ENCODE measurements around the gene PCDHGA9.
A peak's percentile ranks its signal among the peaks of the same experiment; 100 is the strongest.
"Not testable (repeated sequence)": the region's sequence is repeated elsewhere in the genome, so short reads cannot be mapped to it uniquely, and the experiment has no call there.

Gene PCDHGA9

DNA sequence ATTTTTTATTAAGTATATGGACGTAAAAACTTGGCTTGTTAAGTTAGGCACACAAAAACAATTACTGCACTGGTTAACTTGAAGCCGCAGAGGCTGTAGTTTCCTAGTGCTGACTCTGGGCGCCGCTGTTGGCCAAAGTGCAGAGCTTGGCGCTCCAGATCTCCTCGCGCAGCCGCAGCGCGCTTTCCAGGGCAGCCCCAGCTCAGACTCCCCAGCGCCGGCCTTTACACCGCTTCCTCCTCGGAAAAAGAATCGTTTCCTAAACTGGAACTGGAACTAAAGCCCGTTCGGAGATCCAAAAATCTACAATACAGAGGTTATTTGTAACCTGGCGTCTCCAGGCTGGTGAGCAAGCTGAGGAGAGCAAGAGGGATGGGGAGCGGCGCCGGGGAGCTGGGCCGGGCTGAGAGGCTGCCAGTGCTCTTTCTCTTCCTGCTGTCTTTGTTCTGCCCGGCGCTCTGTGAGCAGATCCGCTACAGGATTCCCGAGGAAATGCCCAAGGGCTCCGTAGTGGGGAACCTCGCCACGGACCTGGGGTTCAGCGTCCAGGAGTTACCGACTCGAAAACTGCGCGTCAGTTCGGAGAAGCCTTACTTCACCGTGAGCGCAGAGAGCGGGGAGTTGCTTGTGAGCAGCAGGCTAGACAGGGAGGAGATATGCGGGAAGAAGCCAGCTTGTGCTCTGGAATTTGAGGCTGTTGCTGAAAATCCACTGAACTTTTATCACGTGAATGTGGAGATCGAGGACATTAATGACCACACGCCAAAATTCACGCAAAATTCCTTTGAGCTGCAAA, 4.6 kb upstream of the PCDHGA9 start, which contains the start of gene PCDHGB5:
Gene PCDHGB5, plus strand, starts transcription at position 192 of the 796 bp plus-strand sequence. Its CDS starts 181 bp downstream, at position 373.
- H3K4me3 ChIP-seq (ENCODE audit: low read depth, low read length) = peak within 1 kb of the TSS; percentile 41
- TF ChIP-seq, protein P1, sequence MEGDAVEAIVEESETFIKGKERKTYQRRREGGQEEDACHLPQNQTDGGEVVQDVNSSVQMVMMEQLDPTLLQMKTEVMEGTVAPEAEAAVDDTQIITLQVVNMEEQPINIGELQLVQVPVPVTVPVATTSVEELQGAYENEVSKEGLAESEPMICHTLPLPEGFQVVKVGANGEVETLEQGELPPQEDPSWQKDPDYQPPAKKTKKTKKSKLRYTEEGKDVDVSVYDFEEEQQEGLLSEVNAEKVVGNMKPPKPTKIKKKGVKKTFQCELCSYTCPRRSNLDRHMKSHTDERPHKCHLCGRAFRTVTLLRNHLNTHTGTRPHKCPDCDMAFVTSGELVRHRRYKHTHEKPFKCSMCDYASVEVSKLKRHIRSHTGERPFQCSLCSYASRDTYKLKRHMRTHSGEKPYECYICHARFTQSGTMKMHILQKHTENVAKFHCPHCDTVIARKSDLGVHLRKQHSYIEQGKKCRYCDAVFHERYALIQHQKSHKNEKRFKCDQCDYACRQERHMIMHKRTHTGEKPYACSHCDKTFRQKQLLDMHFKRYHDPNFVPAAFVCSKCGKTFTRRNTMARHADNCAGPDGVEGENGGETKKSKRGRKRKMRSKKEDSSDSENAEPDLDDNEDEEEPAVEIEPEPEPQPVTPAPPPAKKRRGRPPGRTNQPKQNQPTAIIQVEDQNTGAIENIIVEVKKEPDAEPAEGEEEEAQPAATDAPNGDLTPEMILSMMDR (IDR thresholded peaks at IDR 0.05; ENCODE audit: borderline replicate concordance, insufficient read depth, low read depth, low read length) = peak; percentile 65

DNA sequence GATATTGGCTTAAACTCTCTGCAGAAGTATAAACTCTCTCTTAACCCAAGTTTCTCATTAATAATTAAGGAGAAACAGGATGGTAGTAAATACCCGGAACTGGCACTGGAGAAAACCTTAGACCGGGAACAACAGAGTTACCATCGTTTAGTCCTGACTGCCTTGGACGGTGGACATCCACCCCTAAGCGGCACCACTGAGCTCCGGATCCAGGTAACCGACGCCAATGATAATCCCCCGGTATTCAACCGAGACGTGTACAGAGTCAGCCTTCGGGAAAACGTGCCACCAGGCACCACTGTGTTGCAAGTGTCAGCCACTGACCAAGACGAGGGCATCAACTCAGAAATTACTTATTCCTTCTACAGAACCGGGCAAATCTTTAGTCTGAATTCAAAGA, 4.0 kb upstream of the PCDHGA9 start:
- TF ChIP-seq, protein P1 (IDR thresholded peaks at IDR 0.05; ENCODE audit: borderline replicate concordance, insufficient read depth, low read depth, low read length) = peak; percentile 23; the same call in 1 of the 2 replicates
- H3K4me3 ChIP-seq (ENCODE audit: low read depth, low read length) = no peak overlapping the region

DNA sequence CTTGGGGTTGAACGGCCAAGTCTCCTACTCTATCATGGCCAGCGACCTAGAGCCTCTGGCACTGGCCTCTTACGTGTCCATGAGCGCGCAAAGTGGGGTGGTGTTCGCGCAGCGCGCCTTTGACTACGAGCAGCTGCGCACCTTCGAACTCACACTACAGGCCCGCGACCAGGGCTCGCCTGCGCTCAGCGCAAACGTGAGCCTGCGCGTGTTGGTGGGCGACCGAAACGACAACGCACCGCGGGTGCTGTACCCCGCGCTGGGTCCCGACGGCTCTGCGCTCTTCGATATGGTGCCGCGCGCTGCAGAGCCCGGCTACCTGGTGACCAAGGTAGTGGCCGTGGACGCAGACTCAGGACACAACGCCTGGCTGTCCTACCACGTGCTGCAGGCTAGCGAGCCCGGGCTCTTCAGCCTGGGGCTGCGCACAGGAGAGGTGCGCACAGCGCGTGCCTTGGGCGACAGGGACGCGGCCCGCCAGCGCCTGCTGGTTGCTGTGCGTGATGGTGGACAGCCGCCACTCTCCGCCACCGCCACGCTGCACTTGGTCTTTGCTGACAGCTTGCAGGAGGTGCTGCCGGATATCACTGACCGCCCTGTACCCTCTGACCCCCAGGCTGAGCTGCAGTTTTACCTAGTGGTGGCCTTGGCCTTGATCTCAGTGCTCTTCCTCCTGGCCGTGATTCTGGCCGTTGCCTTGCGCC, 2.9 kb upstream of the PCDHGA9 start:
- no peak overlapping the region for H3K4me3 ChIP-seq (ENCODE audit: low read depth, low read length)
- TF ChIP-seq, protein P1 (IDR thresholded peaks at IDR 0.05; ENCODE audit: borderline replicate concordance, insufficient read depth, low read depth, low read length) = no peak

DNA sequence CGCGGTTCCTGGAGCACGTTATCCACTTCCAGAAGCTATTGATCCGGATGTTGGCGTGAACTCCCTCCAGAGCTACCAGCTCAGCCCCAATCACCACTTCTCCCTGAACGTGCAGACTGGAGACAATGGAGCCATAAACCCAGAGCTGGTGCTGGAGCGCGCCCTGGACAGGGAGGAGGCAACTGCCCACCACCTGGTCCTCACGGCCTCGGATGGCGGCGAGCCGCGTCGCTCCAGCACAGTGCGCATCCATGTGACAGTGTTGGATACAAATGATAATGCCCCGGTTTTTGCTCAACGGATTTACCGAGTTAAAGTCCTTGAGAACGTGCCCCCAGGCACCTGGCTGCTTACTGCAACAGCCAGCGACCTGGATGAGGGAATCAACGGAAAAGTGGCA, 809 bp downstream of the PCDHGA9 start:
- H3K4me3 ChIP-seq (ENCODE audit: low read depth, low read length) = no peak overlapping the region
- TF ChIP-seq, protein P1 (IDR thresholded peaks at IDR 0.05; ENCODE audit: borderline replicate concordance, insufficient read depth, low read depth, low read length) = no peak

DNA sequence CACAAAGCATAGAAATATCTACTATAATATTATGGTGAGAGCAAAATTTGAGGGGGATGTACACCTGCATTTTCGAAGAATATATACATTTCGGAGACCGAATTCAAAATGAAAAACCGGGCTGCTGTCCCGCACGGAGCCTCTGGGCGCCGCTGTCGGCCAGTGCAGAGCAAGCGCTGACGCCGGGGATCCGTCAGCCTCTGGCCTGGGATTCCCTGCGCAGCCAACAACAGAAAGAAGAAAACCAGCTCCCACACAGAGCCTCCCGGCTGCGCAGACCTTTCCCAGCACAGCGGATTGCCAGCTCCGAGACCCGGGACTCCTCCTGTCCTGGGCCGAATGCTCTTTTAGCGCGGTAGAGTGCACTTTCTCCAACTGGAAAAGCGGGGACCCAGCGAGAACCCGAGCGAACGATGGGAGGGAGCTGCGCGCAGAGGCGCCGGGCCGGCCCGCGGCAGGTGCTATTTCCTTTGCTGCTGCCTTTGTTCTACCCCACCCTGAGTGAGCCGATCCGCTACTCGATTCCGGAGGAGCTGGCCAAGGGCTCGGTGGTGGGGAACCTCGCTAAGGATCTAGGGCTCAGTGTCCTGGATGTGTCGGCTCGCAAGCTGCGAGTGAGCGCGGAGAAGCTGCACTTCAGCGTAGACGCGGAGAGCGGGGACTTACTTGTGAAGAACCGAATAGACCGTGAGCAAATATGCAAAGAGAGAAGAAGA, 5.4 kb downstream of the PCDHGA9 start, which contains the start of gene PCDHGB6:
Gene PCDHGB6, plus strand, starts transcription at position 232 of the 716 bp plus-strand sequence. Its CDS starts 182 bp downstream, at position 414.
- not testable (repeated sequence) for H3K4me3 ChIP-seq (ENCODE audit: low read depth, low read length)
- TF ChIP-seq, protein P1 (IDR thresholded peaks at IDR 0.05; ENCODE audit: borderline replicate concordance, insufficient read depth, low read depth, low read length) = peak; percentile 47; the same call in 1 of the 2 replicates

DNA sequence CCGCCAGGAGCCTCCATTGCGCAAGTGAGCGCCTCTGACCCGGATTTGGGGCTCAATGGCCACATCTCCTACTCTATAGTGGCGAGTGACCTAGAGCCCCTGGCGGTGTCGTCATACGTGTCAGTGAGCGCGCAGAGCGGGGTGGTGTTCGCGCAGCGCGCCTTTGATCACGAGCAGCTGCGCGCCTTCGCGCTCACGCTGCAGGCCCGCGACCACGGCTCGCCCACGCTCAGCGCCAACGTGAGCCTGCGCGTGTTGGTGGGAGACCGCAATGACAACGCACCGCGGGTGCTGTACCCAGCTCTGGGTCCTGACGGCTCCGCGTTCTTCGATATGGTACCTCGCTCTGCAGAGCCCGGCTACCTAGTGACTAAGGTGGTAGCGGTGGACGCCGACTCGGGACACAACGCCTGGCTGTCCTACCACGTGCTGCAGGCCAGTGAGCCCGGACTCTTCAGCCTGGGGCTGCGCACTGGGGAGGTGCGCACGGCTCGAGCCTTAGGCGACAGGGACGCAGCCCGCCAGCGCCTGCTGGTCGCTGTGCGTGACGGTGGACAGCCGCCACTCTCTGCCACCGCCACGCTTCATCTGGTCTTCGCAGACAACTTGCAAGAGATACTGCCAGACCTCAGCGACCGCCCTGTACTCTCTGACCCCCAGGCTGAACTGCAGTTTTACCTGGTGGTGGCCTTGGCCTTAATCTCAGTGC, 7.2 kb downstream of the PCDHGA9 start:
- TF ChIP-seq, protein P1 (IDR thresholded peaks at IDR 0.05; ENCODE audit: borderline replicate concordance, insufficient read depth, low read depth, low read length) = no peak
- no peak overlapping the region for H3K4me3 ChIP-seq (ENCODE audit: low read depth, low read length)

All from GM12875 (cell line).